RCC 7860 (cell line): ENCODE measurements around the gene ESCO1.

Experiments
- DNase-seq: peaks from one replicate; pipeline ENCODE4 v3.0.0-alpha.2; 2015; ENCODE audit warnings: low spot score
- FAIRE-seq: peaks from 2 replicates; lab custom pipeline; 2012; peaks lifted over from hg19 to GRCh38; lab: Jason Lieb, UNC

Gene ESCO1

GRCh38 chr18:21490748-21491147 lies 109.8 kb downstream of the ESCO1 start:
- DNase-seq = no peak
- FAIRE-seq = no peak

- DNase-seq (no peak), FAIRE-seq (no peak)
Observed at GRCh38 chr18:21489919-21490495, 110.5 kb downstream of the ESCO1 start.

DNA sequence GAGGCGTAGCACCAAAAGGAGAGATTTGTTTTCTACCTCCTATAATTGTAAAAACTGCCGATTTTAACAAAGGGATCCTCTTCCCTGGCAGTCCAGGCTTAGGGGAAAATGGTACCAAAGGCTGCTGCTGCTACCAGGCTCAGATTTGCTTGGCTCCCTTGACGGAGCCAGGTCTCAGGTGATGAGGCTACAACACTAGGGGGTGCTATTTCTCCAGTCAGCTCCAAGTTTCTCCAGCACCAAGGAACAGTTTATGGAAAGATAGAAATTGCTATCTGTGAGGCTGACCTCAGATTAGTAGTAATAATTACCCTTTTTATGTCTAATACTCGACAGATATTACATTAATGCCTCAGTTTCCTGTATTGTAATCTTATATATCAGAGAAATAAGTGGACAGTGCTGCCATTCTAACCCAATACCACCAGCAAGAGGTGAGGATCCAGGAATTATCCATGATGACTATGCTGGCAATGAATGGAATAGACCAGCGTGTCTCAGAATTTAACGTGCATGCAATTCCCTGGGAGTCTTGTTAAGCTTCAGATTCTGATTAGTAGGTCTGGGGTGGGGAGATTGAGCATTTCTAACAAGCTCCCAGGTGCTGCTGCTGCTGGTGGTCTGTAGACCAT lies 111.3 kb downstream of the ESCO1 start:
- no peak for FAIRE-seq
- peak; percentile 38 for DNase-seq

DNA sequence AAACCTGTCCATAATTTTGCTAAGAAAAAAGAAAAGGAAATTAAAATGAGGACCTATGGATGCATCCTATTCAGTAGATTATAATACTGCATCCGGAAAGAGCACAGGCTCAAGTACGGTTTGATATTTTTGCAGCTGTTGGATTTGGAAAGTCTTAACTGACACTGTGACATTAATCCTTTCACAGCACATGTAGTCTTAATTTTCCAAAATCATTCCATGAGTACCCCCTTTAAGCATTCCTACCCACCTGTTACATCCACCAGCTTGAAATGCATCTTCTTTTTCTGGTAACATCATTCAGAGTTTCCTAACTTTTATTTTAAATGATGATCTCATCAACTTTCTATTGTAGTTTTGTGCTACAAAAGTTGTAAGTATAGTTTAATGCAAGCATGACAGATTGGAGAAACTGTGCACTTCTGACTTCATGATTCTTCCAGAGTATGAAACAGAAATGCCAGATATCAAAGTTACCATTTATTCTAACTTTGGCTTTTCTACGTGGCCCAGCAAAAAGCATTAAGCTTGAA lies 113.5 kb downstream of the ESCO1 start:
- FAIRE-seq = no peak

GRCh38 chr18:21484851-21485636 lies 115.5 kb downstream of the ESCO1 start:
- DNase-seq = no peak

More for the DNA sequence above, 113.5 kb downstream of the ESCO1 start:
- no peak for DNase-seq

GRCh38 chr18:21483051-21483450 lies 117.5 kb downstream of the ESCO1 start:
- FAIRE-seq = no peak
- DNase-seq = no peak

More at GRCh38 chr18:21484851-21485636, 115.5 kb downstream of the ESCO1 start:
- no peak for FAIRE-seq

DNA sequence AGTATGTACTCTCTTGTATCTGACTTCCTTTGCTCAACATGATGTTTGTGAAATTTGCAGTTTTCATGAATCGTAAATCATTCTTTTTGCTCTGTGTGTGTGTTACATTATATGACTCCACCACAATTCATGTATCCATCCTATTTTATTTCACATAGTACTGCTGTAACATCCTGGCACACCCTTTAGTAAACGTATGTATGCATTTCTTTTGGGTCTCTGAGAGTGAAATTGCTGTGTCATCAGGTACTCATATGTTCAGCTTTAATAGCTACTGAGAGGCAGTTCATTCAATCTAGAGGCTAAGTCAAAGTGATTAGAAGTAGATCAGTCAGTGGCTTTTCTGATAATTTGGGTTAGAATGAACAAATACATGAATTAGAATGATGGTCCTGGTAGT lies 118.8 kb downstream of the ESCO1 start:
- DNase-seq (no peak), FAIRE-seq (no peak)

GRCh38 chr18:21479721-21480120 lies 120.8 kb downstream of the ESCO1 start:
- FAIRE-seq (no peak), DNase-seq (no peak)
